ENCODE data around the gene GMDS. TPM values are rescaled to one million over a fixed set of nuclear protein-coding genes. Genes with fewer than 3 reads are reported as not detected.

Gene GMDS
- total and polyA plus RNA-seq, 2 experiments from 2014 or later, result 30.1 to 36.5 TPM

DNA sequence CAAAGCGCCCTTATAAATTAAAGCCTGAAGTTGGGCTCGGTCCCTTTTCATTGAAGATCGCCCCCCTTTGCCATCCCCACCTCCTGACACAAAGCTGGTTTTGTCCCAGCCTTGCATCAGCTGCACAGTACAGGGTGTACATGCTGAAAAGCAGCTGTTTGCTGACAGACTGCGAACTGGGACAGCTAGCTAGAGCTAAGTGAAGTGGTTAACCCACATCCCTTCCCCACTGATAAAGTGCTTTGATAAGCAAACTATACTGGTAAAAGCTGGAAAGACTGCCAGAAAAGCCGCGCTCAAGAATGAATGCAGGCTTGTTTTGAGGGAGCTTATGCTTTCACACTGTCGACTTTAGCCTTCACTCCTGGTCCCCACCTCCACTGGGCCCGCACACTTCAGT, 207.3 kb downstream of the GMDS start (continued):
- TF ChIP-seq ZNF462 (CRISPR knock-in tag; IDR thresholded peaks at IDR 0.05) (no peak), EZH2phosphoT487 (IDR thresholded peaks at IDR 0.05; ENCODE audit: unreplicated experiment) (no peak), POLR2AphosphoS5 (IDR thresholded peaks at IDR 0.05; ENCODE audit: low read depth) (no peak), CREB1 (CRISPR knock-in tag; IDR thresholded peaks at IDR 0.05; ENCODE audit: low read depth) (no peak), CTCF (conservative IDR thresholded peaks at IDR 0.05; ENCODE audit: low read depth in 2 of 2) (no peak), ZNF114 (CRISPR knock-in tag; IDR thresholded peaks at IDR 0.05) (no peak), JUNB (IDR thresholded peaks at IDR 0.05; ENCODE audit: unreplicated experiment) (no peak)

GRCh38 chr6:2037237-2037926, 208.0 kb downstream of the GMDS start:
- H3F3A ChIP-seq (replicated peaks; ENCODE audit: low read depth), result no peaks in the 10 kb centered on the region
- H2AFZ ChIP-seq, result no peak overlapping the region
- H4K20me1 ChIP-seq (replicated peaks; ENCODE audit: insufficient read depth), result no peaks in the 10 kb centered on the region
- no peak overlapping the region for H3K27ac ChIP-seq (ENCODE audit: low read depth)
- Mint-ChIP-seq H3K9me3 (no peaks in the 10 kb centered on the region), H3K4me1 (peaks cover 8% of the 10 kb centered on the region; the same call in 2 of the 3 replicates), H3K27ac (no peak overlapping the region), H3K4me3 (no peak overlapping the region), H3K27me3 (ENCODE audit: insufficient read depth, low read depth, poor library complexity) (peaks cover 4% of the 10 kb centered on the region), H3K36me3 (ENCODE audit: low read depth) (no peaks in the 10 kb centered on the region)
- H3K4me3 ChIP-seq, result no peak overlapping the region
- no peaks in the 10 kb centered on the region for H3K9me2 ChIP-seq (ENCODE audit: insufficient read depth)
- ATAC-seq (peak; percentile 81; the same call in 2 of the 3 replicates), DNase-seq (ENCODE audit: low spot score) (peak; percentile 59)
- no peaks in the 10 kb centered on the region for H3K79me2 ChIP-seq (replicated peaks; ENCODE audit: insufficient read depth)
- peak; percentile 36 to 59; a peak in 3 of 4 replicates for TF ChIP-seq CTCF (conservative IDR thresholded peaks at IDR 0.05; ENCODE audit: low read depth in 2 of 2)
- TF ChIP-seq, protein P1, sequence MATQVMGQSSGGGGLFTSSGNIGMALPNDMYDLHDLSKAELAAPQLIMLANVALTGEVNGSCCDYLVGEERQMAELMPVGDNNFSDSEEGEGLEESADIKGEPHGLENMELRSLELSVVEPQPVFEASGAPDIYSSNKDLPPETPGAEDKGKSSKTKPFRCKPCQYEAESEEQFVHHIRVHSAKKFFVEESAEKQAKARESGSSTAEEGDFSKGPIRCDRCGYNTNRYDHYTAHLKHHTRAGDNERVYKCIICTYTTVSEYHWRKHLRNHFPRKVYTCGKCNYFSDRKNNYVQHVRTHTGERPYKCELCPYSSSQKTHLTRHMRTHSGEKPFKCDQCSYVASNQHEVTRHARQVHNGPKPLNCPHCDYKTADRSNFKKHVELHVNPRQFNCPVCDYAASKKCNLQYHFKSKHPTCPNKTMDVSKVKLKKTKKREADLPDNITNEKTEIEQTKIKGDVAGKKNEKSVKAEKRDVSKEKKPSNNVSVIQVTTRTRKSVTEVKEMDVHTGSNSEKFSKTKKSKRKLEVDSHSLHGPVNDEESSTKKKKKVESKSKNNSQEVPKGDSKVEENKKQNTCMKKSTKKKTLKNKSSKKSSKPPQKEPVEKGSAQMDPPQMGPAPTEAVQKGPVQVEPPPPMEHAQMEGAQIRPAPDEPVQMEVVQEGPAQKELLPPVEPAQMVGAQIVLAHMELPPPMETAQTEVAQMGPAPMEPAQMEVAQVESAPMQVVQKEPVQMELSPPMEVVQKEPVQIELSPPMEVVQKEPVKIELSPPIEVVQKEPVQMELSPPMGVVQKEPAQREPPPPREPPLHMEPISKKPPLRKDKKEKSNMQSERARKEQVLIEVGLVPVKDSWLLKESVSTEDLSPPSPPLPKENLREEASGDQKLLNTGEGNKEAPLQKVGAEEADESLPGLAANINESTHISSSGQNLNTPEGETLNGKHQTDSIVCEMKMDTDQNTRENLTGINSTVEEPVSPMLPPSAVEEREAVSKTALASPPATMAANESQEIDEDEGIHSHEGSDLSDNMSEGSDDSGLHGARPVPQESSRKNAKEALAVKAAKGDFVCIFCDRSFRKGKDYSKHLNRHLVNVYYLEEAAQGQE (IDR thresholded peaks at IDR 0.05; ENCODE audit: unreplicated experiment), result no peak
- no peaks in the 10 kb centered on the region for H3K4me1 ChIP-seq (ENCODE audit: insufficient read depth)
- no peaks in the 10 kb centered on the region for H3K36me3 ChIP-seq (ENCODE audit: insufficient read depth)
- no peaks in the 10 kb centered on the region for H3K27me3 ChIP-seq (ENCODE audit: insufficient read depth)
- no peak overlapping the region for H3K4me2 ChIP-seq
